B cell (primary cell): Measurements from ENCODE around the gene TFEB. TPM values are rescaled to one million over a fixed set of nuclear protein-coding genes. Genes with fewer than 3 reads are reported as not detected.

Experiments used
- ATAC-seq: fragments of 200-7000 bp; cut with Tn5 transposase; one replicate; pipeline ENCODE4 v1.10.0; 2021; ENCODE audit warnings: low read depth, mild to moderate bottlenecking, moderate number of reproducible peaks, moderate library complexity
- CTCF ChIA-PET: fragments of 350-600 bp; sonication (Branson Sonifier 250); formaldehyde crosslinking; loops from one replicate; lab custom pipeline; 2021; ENCODE audit warnings: antibody characterized with exemption, inconsistent platforms; lab: Charles Lee
- POLR2A ChIA-PET: fragments of 350-600 bp; sonication (Branson Sonifier 250); formaldehyde crosslinking; loops from one replicate; lab custom pipeline; 2021; ENCODE audit warnings: antibody characterized with exemption; lab: Charles Lee
- DNase-seq: peaks from one replicate; pipeline ENCODE4 v3.0.0; 2013
- H2AFZ ChIP-seq: 2 replicates; pipeline ENCODE4 v1.6.1; 2012; ENCODE audit warnings: mild to moderate bottlenecking, low read depth, low read length; ENCODE audit not compliant: insufficient read depth, poor library complexity, severe bottlenecking
- H3K27ac ChIP-seq, 2 donors: 1 replicate in 1 of 2; 2 replicates in 1 of 2; pipeline ENCODE4 v1.5.1; 2012 to 2013; ENCODE audit warnings: low read length in 2 of 2, mild to moderate bottlenecking in 2 of 2, moderate library complexity in 1 of 2
- H3K27me3 ChIP-seq, 4 experiments: fragments of 200-600 bp in 1 of 4; sonication (generic) in 1 of 4; replicated peaks in 1 of 4; 1 replicate in 2 of 4; 2 replicates in 2 of 4; pipeline versions ENCODE4 v1.6.1 to v1.7.0; 2013 to 2016; ENCODE audit warnings: low read length in 3 of 4, mild to moderate bottlenecking in 2 of 4, mixed read lengths in 1 of 4, moderate library complexity in 1 of 4; ENCODE audit not compliant: insufficient read depth in 4 of 4, control insufficient read depth in 3 of 4; ENCODE audit errors: control extremely low read depth in 1 of 4
- H3K36me3 ChIP-seq, 2 experiments: replicated peaks in 1 of 2; 1 replicate in 1 of 2; 2 replicates in 1 of 2; pipeline versions ENCODE4 v1.6.1 to v1.7.1; 2013; ENCODE audit warnings: low read length in 1 of 2; ENCODE audit not compliant: insufficient read depth in 2 of 2, control insufficient read depth in 1 of 2; ENCODE audit errors: control extremely low read depth in 1 of 2, extremely low read depth in 1 of 2
- H3K4me1 ChIP-seq, 2 donors: fragments of 200-600 bp in 1 of 2; sonication (generic) in 1 of 2; 1 replicate in 1 of 2; 2 replicates in 1 of 2; pipeline versions ENCODE4 v1.5.1 to v1.6.1; 2013 to 2017; ENCODE audit warnings: low read length in 2 of 2; ENCODE audit not compliant: control insufficient read depth in 2 of 2, insufficient read depth in 2 of 2
- H3K4me2 ChIP-seq: replicated peaks from 2 replicates; pipeline ENCODE3; 2012; ENCODE audit warnings: mild to moderate bottlenecking, low read depth, low read length; ENCODE audit not compliant: poor library complexity, severe bottlenecking
- H3K4me3 ChIP-seq, 5 experiments: fragments of 200-600 bp in 1 of 5; sonication (generic) in 1 of 5; 1 replicate in 3 of 5; 2 replicates in 2 of 5; pipeline versions ENCODE4 v1.5.1 to v1.7.0; 2011 to 2016; ENCODE audit warnings: low read length in 4 of 5, mild to moderate bottlenecking in 4 of 5, low read depth in 2 of 5, control low read depth in 1 of 5, moderate library complexity in 1 of 5; ENCODE audit not compliant: insufficient read depth in 1 of 5; ENCODE audit errors: control extremely low read depth in 1 of 5, extremely low read depth in 1 of 5
- H3K79me2 ChIP-seq: fragments of 200-600 bp; sonication (generic); one replicate; pipeline ENCODE4 v1.6.0; 2016; ENCODE audit warnings: low read length; ENCODE audit not compliant: control insufficient read depth, insufficient read depth
- H3K9ac ChIP-seq: fragments of 200-600 bp; sonication (generic); 2 replicates; pipeline ENCODE4 v1.6.1; 2017; ENCODE audit warnings: mild to moderate bottlenecking, low read length, moderate library complexity
- H3K9me3 ChIP-seq, 3 donors: one replicate each; pipeline versions ENCODE4 v1.6.1 to v1.7.1; 2013; ENCODE audit warnings: low read length in 2 of 3; ENCODE audit not compliant: control insufficient read depth in 2 of 3, insufficient read depth in 1 of 3; ENCODE audit errors: control extremely low read depth in 1 of 3
- H4K20me1 ChIP-seq: 2 replicates; pipeline ENCODE4 v1.6.0; 2012; ENCODE audit warnings: mild to moderate bottlenecking, low read length; ENCODE audit not compliant: insufficient read depth, control insufficient read depth, poor library complexity, severe bottlenecking
- H3K27ac Mint-ChIP-seq: one replicate; pipeline ENCODE4 v1.8.0; 2021; ENCODE audit warnings: mixed read lengths
- H3K27me3 Mint-ChIP-seq: one replicate; pipeline ENCODE4 v1.8.0; 2021; ENCODE audit warnings: mixed read lengths
- H3K4me1 Mint-ChIP-seq: one replicate; pipeline ENCODE4 v1.8.0; 2021; ENCODE audit warnings: mixed read lengths
- H3K4me3 Mint-ChIP-seq: one replicate; pipeline ENCODE4 v1.8.0; 2021; ENCODE audit warnings: mixed read lengths
- H3K9me3 Mint-ChIP-seq: one replicate; pipeline ENCODE4 v1.8.0; 2022; ENCODE audit warnings: mixed read lengths; ENCODE audit not compliant: insufficient read depth
- CTCF ChIP-seq: fragments of 200-600 bp; IDR thresholded peaks from one replicate; pipeline ENCODE4 v1.8.0; 2022; ENCODE audit warnings: antibody characterized with exemption, mild to moderate bottlenecking
- EZH2 ChIP-seq: IDR thresholded peaks from 2 replicates; pipeline ENCODE4 v1.6.1; 2012; ENCODE audit warnings: borderline replicate concordance, low read depth, mild to moderate bottlenecking, moderate library complexity, low read length; ENCODE audit not compliant: insufficient read depth, poor library complexity, severe bottlenecking
- WGBS: methylation state at CpG from one replicate; pipeline ENCODE4 v1.1.5; 2013; ENCODE audit warnings: missing lambda C conversion rate; ENCODE audit not compliant: insufficient coverage; 5-methylcytosine and 5-hydroxymethylcytosine counted together
- intact Hi-C: fragments of 100-400 bp; cut with micrococcal nuclease; formaldehyde crosslinking; loops from one replicate; pipeline ENCODE4 v1.10.0; 2022
- polyA plus RNA-seq: library from polyadenylated mRNA; depleted of rRNA; stranded (reverse); fragments of >200 nt; gene quantifications from 2 replicates; pipeline ENCODE4 v1.2.3, GENCODE V29; 2012
- total RNA-seq, 2 donors: library from RNA; stranded (reverse); fragments of 120-200 nt in 1 of 2; gene quantifications; 1 replicate in 1 of 2; 2 replicates in 1 of 2; pipeline versions ENCODE4 v1.2.3 to v1.2.4, GENCODE V29; 2013 to 2022

TFEB gene
- total and polyA plus RNA-seq, 2 donors (not counting 1 experiment from before 2014, with no cell fraction given): 113 to 148 TPM

- H3K4me3 Mint-ChIP-seq: peak overlapping the region; percentile 93
- Histone ChIP-seq H3K4me3 (peak overlapping the region; percentile 68 to 89 (median 80)), H3K9me3 (no peaks in the 10 kb centered on the region), H3K36me3 (peaks cover 0 to 10% of the 10 kb centered on the region in 2 experiments), H3K9ac (peak overlapping the region; percentile 78), H3K27me3 (no peaks in the 10 kb centered on the region), H3K79me2 (peaks cover 81% of the 10 kb centered on the region), H4K20me1 (peaks cover 7% of the 10 kb centered on the region), H3K4me1 (peaks cover 69 to 83% of the 10 kb centered on the region in 2 donors), H3K27ac (peak overlapping the region; percentile 87 to 93), H3K4me2 (peak overlapping the region; percentile 90), H2AFZ (no peak overlapping the region)
- DNase-seq (no peak), ATAC-seq (no peak)
- CTCF ChIA-PET: interaction anchor here (6.8 to 7.9 kb wide), 3 partner anchors 9 to 25 kb away, joined by 86 to 303 read pairs (median 110); no protein-coding TSS in a partner anchor
- TF ChIP-seq CTCF: no peak
- no peak for TF ChIP-seq EZH2
- peak overlapping the region; percentile 94 for H3K27ac Mint-ChIP-seq
- peaks cover 77% of the 10 kb centered on the region for H3K4me1 Mint-ChIP-seq
- 56% methylated on average over 4 of the region's 9 CpGs for WGBS
- intact Hi-C loops: loop anchor here (5.0 kb wide), 1 partner anchor 33 kb away; no protein-coding TSS in a partner anchor
- POLR2A ChIA-PET: interaction anchor here (0.6 to 9.4 kb wide), 4 partner anchors 8 to 319 kb away, joined by 3 to 342 read pairs (median 59); no protein-coding TSS in a partner anchor
- no peaks in the 10 kb centered on the region for H3K27me3 Mint-ChIP-seq
- no peaks in the 10 kb centered on the region for H3K9me3 Mint-ChIP-seq
Measured at GRCh38 chr6:41730531-41731436, 4.6 kb downstream of the TFEB start.
